BJ (cell line): ENCODE measurements around the gene ST3GAL4. TPM values are rescaled to one million over a fixed set of nuclear protein-coding genes. Genes with fewer than 3 reads are reported as not detected.

Experiments used
- CTCF ChIA-PET: fragments of 350-600 bp; formaldehyde crosslinking; extraction: SDS; loops from one replicate; lab custom pipeline; 2021; ENCODE audit warnings: antibody characterized with exemption, inconsistent platforms; lab: Yijun Ruan, JAX
- POLR2A ChIA-PET: fragments of 300-600 bp; sonication (Branson Sonifier 250); formaldehyde crosslinking; extraction: SDS; loops from one replicate; lab custom pipeline; 2021; ENCODE audit warnings: antibody characterized with exemption; lab: Charles Lee
- DNase-seq: peaks from one replicate; pipeline ENCODE4 v3.0.0-alpha.2; 2011; ENCODE audit warnings: low read depth
- H3K27me3 ChIP-seq: 2 replicates; pipeline ENCODE4 v1.6.0; 2011; ENCODE audit warnings: low read length; ENCODE audit not compliant: control insufficient read depth, insufficient read depth
- H3K36me3 ChIP-seq: 2 replicates; pipeline ENCODE4 v1.5.1; 2011; ENCODE audit warnings: low read length; ENCODE audit not compliant: control insufficient read depth, insufficient read depth
- H3K4me3 ChIP-seq: 2 replicates; pipeline ENCODE4 v1.5.1; 2011; ENCODE audit warnings: low read depth, mild to moderate bottlenecking, control low read depth, low read length
- CTCF ChIP-seq: IDR thresholded peaks from 2 replicates; pipeline ENCODE4 v1.5.1; 2011; ENCODE audit warnings: low read depth, mild to moderate bottlenecking, control low read depth, inconsistent platforms, low read length, moderate library complexity; ENCODE audit not compliant: insufficient read depth
- polyA plus RNA-seq: library from polyadenylated mRNA; depleted of rRNA; stranded (reverse); fragments of >200 nt; gene quantifications from 2 replicates; pipeline ENCODE4 v1.2.3, GENCODE V29; 2011

Gene ST3GAL4
- polyA plus RNA-seq, 1 experiment: 31.8 TPM

- TF ChIP-seq CTCF: no peak
- no peak overlapping the region for H3K4me3 ChIP-seq
- CTCF ChIA-PET: interaction anchor here (4.0 kb wide), 1 partner anchor 25 kb away, joined by 17 read pairs; no protein-coding TSS in a partner anchor
- no peaks in the 10 kb centered on the region for H3K27me3 ChIP-seq
- POLR2A ChIA-PET: no interaction called here
- H3K36me3 ChIP-seq: no peaks in the 10 kb centered on the region
- no peak for DNase-seq
Measured at GRCh38 chr11:126335463-126335760, 20.1 kb upstream of the ST3GAL4 start.

GRCh38 chr11:126336138-126336541, 19.3 kb upstream of the ST3GAL4 start:
- DNase-seq: no peak
- no peaks in the 10 kb centered on the region for H3K36me3 ChIP-seq
- H3K4me3 ChIP-seq: no peak overlapping the region
- CTCF ChIA-PET: interaction anchor here (4.0 kb wide), 1 partner anchor 26 kb away, joined by 17 read pairs; no protein-coding TSS in a partner anchor
- TF ChIP-seq CTCF: no peak
- POLR2A ChIA-PET: no interaction called here
- H3K27me3 ChIP-seq: no peaks in the 10 kb centered on the region

- DNase-seq: no peak
- CTCF ChIA-PET: interaction anchor here (4.0 kb wide), 1 partner anchor 26 kb away, joined by 17 read pairs; no protein-coding TSS in a partner anchor
- no peak for TF ChIP-seq CTCF
- POLR2A ChIA-PET: no interaction called here
- Histone ChIP-seq H3K27me3 (no peaks in the 10 kb centered on the region), H3K36me3 (no peaks in the 10 kb centered on the region), H3K4me3 (no peak overlapping the region)
Measured at GRCh38 chr11:126336671-126337101, 18.8 kb upstream of the ST3GAL4 start.

GRCh38 chr11:126337126-126337473, 18.4 kb upstream of the ST3GAL4 start:
- Histone ChIP-seq H3K27me3 (no peaks in the 10 kb centered on the region), H3K4me3 (no peak overlapping the region), H3K36me3 (no peaks in the 10 kb centered on the region)
- POLR2A ChIA-PET: no interaction called here
- CTCF ChIA-PET: interaction anchor here (0.6 to 4.0 kb wide), 2 partner anchors 27 to 57 kb away, joined by 3 to 17 read pairs; no protein-coding TSS in a partner anchor
- no peak for DNase-seq
- TF ChIP-seq CTCF: no peak

GRCh38 chr11:126337474-126338241, 17.8 kb upstream of the ST3GAL4 start:
- no peak for TF ChIP-seq CTCF
- no peak for DNase-seq
- POLR2A ChIA-PET: no interaction called here
- CTCF ChIA-PET: interaction anchor here (0.6 to 4.0 kb wide), 2 partner anchors 27 to 56 kb away, joined by 3 to 17 read pairs; no protein-coding TSS in a partner anchor
- Histone ChIP-seq H3K4me3 (no peak overlapping the region), H3K27me3 (no peaks in the 10 kb centered on the region), H3K36me3 (no peaks in the 10 kb centered on the region)
